Measurements from ENCODE around the gene GNAO1.

The GNAO1 gene

GRCh38 chr16:56267888-56268287 lies 76.6 kb downstream of the GNAO1 start:
- Histone ChIP-seq H3K4me3 (ENCODE audit: low read depth, low read length) (no peak overlapping the region), H3K9me3 (ENCODE audit: control insufficient read depth, insufficient read depth, low read depth, low read length) (no peaks in the 10 kb centered on the region), H3K4me1 (ENCODE audit: control insufficient read depth, insufficient read depth, low read length) (no peaks in the 10 kb centered on the region), H3K27ac (ENCODE audit: extremely low read depth, low read depth, low read length) (no peak overlapping the region), H3K36me3 (ENCODE audit: control insufficient read depth in 2 of 2, insufficient read depth in 1 of 2, low read length in 2 of 2) (no peaks in the 10 kb centered on the region)
- TF ChIP-seq ZNF157 (tag by site-specific recombination; IDR thresholded peaks at IDR 0.05) (no peak), SETDB1 (IDR thresholded peaks at IDR 0.05; ENCODE audit: insufficient read length, low read length) (no peak), ZSCAN30 (tag by site-specific recombination; IDR thresholded peaks at IDR 0.05) (no peak)
- ChIA-PET POLR2A (interaction anchor here (0.6 kb wide), 1 partner anchor 1129 kb away, joined by 5 read pairs; no protein-coding TSS in a partner anchor), CTCF (no interaction called here)

GRCh38 chr16:56268799-56269198 lies 77.5 kb downstream of the GNAO1 start:
- no peak for TF ChIP-seq TRIM28 (IDR thresholded peaks at IDR 0.05; ENCODE audit: borderline replicate concordance, low read length)
- TF ChIP-seq ZSCAN23 (tag by site-specific recombination; IDR thresholded peaks at IDR 0.05): no peak
- TF ChIP-seq MEIS1 (CRISPR knock-in tag; IDR thresholded peaks at IDR 0.05; ENCODE audit: borderline replicate concordance): no peak
- no peak overlapping the region for H3K4me3 ChIP-seq (ENCODE audit: low read depth, low read length)
- no peaks in the 10 kb centered on the region for H3K4me1 ChIP-seq (ENCODE audit: control insufficient read depth, insufficient read depth, low read length)
- H3K36me3 ChIP-seq (ENCODE audit: control insufficient read depth in 2 of 2, insufficient read depth in 1 of 2, low read length in 2 of 2): no peaks in the 10 kb centered on the region
- no peaks in the 10 kb centered on the region for H3K9me3 ChIP-seq (ENCODE audit: control insufficient read depth, insufficient read depth, low read depth, low read length)
- POLR2A ChIA-PET: no interaction called here
- CTCF ChIA-PET: no interaction called here
- no peak overlapping the region for H3K27ac ChIP-seq (ENCODE audit: extremely low read depth, low read depth, low read length)

GRCh38 chr16:56269281-56269680 lies 78.0 kb downstream of the GNAO1 start:
- ChIA-PET CTCF (no interaction called here), POLR2A (no interaction called here)
- Histone ChIP-seq H3K4me1 (ENCODE audit: control insufficient read depth, insufficient read depth, low read length) (no peaks in the 10 kb centered on the region), H3K9me3 (ENCODE audit: control insufficient read depth, insufficient read depth, low read depth, low read length) (no peaks in the 10 kb centered on the region), H3K4me3 (ENCODE audit: low read depth, low read length) (no peak overlapping the region), H3K36me3 (ENCODE audit: control insufficient read depth in 2 of 2, insufficient read depth in 1 of 2, low read length in 2 of 2) (no peaks in the 10 kb centered on the region), H3K27ac (ENCODE audit: extremely low read depth, low read depth, low read length) (no peak overlapping the region)
- TF ChIP-seq ZBTB20 (tag by site-specific recombination; IDR thresholded peaks at IDR 0.05): no peak

- H3K4me3 ChIP-seq (ENCODE audit: low read depth, low read length): no peak overlapping the region
- H3K9me3 ChIP-seq (ENCODE audit: control insufficient read depth, insufficient read depth, low read depth, low read length): no peaks in the 10 kb centered on the region
- CTCF ChIA-PET: interaction anchor here (0.8 kb wide), 1 partner anchor 16 kb away, joined by 3 read pairs; no protein-coding TSS in a partner anchor
- POLR2A ChIA-PET: no interaction called here
- TF ChIP-seq CTCF (tag by site-specific recombination; IDR thresholded peaks at IDR 0.05) (0 out of 2 replicates have a peak, but pooled peaks have one; percentile 6), BCL11A (tag by site-specific recombination; IDR thresholded peaks at IDR 0.05; ENCODE audit: low read depth) (no peak), ZIC2 (tag by site-specific recombination; IDR thresholded peaks at IDR 0.05) (peak; percentile 61; the same call in 1 of the 2 replicates)
- H3K4me1 ChIP-seq (ENCODE audit: control insufficient read depth, insufficient read depth, low read length): no peaks in the 10 kb centered on the region
- H3K36me3 ChIP-seq (ENCODE audit: control insufficient read depth in 2 of 2, insufficient read depth in 1 of 2, low read length in 2 of 2): no peaks in the 10 kb centered on the region
- no peak overlapping the region for H3K27ac ChIP-seq (ENCODE audit: extremely low read depth, low read depth, low read length)
Measured at GRCh38 chr16:56269811-56270684, 78.8 kb downstream of the GNAO1 start.

- TF ChIP-seq ZBTB6 (tag by site-specific recombination; IDR thresholded peaks at IDR 0.05): no peak
- no peak for TF ChIP-seq ZNF48 (tag by site-specific recombination; IDR thresholded peaks at IDR 0.05)
- no peak for TF ChIP-seq ZNF140 (tag by site-specific recombination; IDR thresholded peaks at IDR 0.05)
- no peak for TF ChIP-seq ZNF24 (tag by site-specific recombination; IDR thresholded peaks at IDR 0.05)
- no peak for TF ChIP-seq ZNF37A (tag by site-specific recombination; IDR thresholded peaks at IDR 0.05)
- no peak for TF ChIP-seq ZSCAN5A (tag by site-specific recombination; IDR thresholded peaks at IDR 0.05)
- no peak for TF ChIP-seq KLF8 (tag by site-specific recombination; IDR thresholded peaks at IDR 0.05)
- no peak for TF ChIP-seq ZNF660 (tag by site-specific recombination; IDR thresholded peaks at IDR 0.05)
- no peak for TF ChIP-seq ZNF138 (tag by site-specific recombination; IDR thresholded peaks at IDR 0.05; ENCODE audit: borderline replicate concordance)
- no peak for TF ChIP-seq ZNF114 (tag by site-specific recombination; IDR thresholded peaks at IDR 0.05)
- TF ChIP-seq ZNF335 (tag by site-specific recombination; conservative IDR thresholded peaks at IDR 0.05): no peak
- Histone ChIP-seq H3K4me3 (ENCODE audit: low read depth, low read length) (no peak overlapping the region), H3K27ac (ENCODE audit: extremely low read depth, low read depth, low read length) (no peak overlapping the region), H3K36me3 (ENCODE audit: control insufficient read depth in 2 of 2, insufficient read depth in 1 of 2, low read length in 2 of 2) (no peaks in the 10 kb centered on the region), H3K9me3 (ENCODE audit: control insufficient read depth, insufficient read depth, low read depth, low read length) (no peaks in the 10 kb centered on the region), H3K4me1 (ENCODE audit: control insufficient read depth, insufficient read depth, low read length) (no peaks in the 10 kb centered on the region)
- ChIA-PET POLR2A (no interaction called here), CTCF (interaction anchor here (0.8 to 1.2 kb wide), 3 partner anchors 9 to 17 kb away, joined by 3 to 5 read pairs (median 4); no protein-coding TSS in a partner anchor)
Measured at GRCh38 chr16:56270828-56271227, 79.5 kb downstream of the GNAO1 start.

Measured in HEK293 (cell line).